Endothelial cell of umbilical vein (primary cell): Measurements from ENCODE around the gene QDPR. TPM values are rescaled to one million over a fixed set of nuclear protein-coding genes. Genes with fewer than 3 reads are reported as not detected.

Experiments used
- BruUV-seq: library from RNA; stranded (reverse); fragments of 400-500 nt; replicated peaks from 2 replicates; lab custom pipeline; 2021; lab: Mats Ljungman, UMichigan
- CTCF ChIA-PET: fragments of 300-600, 350-600 bp; sonication (Branson Sonifier 250); formaldehyde crosslinking; loops from one replicate; lab custom pipeline; 2021; ENCODE audit warnings: antibody characterized with exemption, inconsistent platforms; lab: Charles Lee
- POLR2A ChIA-PET: fragments of 300-600, 350-600 bp; sonication (Branson Sonifier 250); formaldehyde crosslinking; loops from one replicate; lab custom pipeline; 2021; ENCODE audit warnings: antibody characterized with exemption, inconsistent platforms; lab: Charles Lee
- DNase-seq: peaks from one replicate; pipeline ENCODE4 v3.0.0-alpha.2; 2011; ENCODE audit warnings: low read depth, low spot score
- FAIRE-seq: peaks from 2 replicates; lab custom pipeline; 2011; peaks lifted over from hg19 to GRCh38; lab: Jason Lieb, UNC
- H2AFZ ChIP-seq: 2 replicates; pipeline ENCODE4 v1.6.0; 2012; ENCODE audit warnings: low read depth, low read length, control low read depth, inconsistent platforms
- H3K27ac ChIP-seq: 2 replicates; pipeline ENCODE4 v1.5.1; 2011; ENCODE audit warnings: low read depth, mild to moderate bottlenecking, control low read depth, low read length, moderate library complexity; ENCODE audit not compliant: insufficient read depth
- H3K27me3 ChIP-seq, 2 experiments: 2 replicates each; pipeline versions ENCODE4 v1.6.0 to v1.6.1; 2011; ENCODE audit warnings: low read length in 2 of 2, mixed read lengths in 1 of 2; ENCODE audit not compliant: control insufficient read depth in 2 of 2, insufficient read depth in 2 of 2
- H3K36me3 ChIP-seq, 2 experiments: 2 replicates in 1 of 2; 3 replicates in 1 of 2; pipeline ENCODE4 v1.5.1; 2011; ENCODE audit warnings: low read length in 2 of 2, mild to moderate bottlenecking in 1 of 2, moderate library complexity in 1 of 2; ENCODE audit not compliant: control insufficient read depth in 2 of 2, insufficient read depth in 2 of 2; ENCODE audit errors: extremely low read depth in 1 of 2
- H3K4me1 ChIP-seq: 3 replicates; pipeline ENCODE4 v1.5.1; 2011; ENCODE audit warnings: mild to moderate bottlenecking, low read length; ENCODE audit not compliant: control insufficient read depth, insufficient read depth; ENCODE audit errors: extremely low read depth
- H3K4me2 ChIP-seq: 2 replicates; pipeline ENCODE4 v1.6.1; 2011; ENCODE audit warnings: low read length, control low read depth, mixed read lengths; ENCODE audit not compliant: insufficient read depth
- H3K4me3 ChIP-seq, 3 experiments: fragments of 200-600 bp in 1 of 3; sonication (generic), shearing (Covaris generic) in 1 of 3; replicated peaks in 1 of 3; 2 replicates each; pipeline ENCODE4 v1.5.1; 2011 to 2016; ENCODE audit warnings: control low read depth in 3 of 3, low read length in 3 of 3, mild to moderate bottlenecking in 2 of 3, inconsistent platforms in 1 of 3, low read depth in 1 of 3, moderate library complexity in 1 of 3; ENCODE audit not compliant: insufficient read depth in 1 of 3
- H3K79me2 ChIP-seq: 2 replicates; pipeline ENCODE4 v1.6.0; 2012; ENCODE audit warnings: low read length, inconsistent platforms; ENCODE audit not compliant: control insufficient read depth, insufficient read depth
- H3K9ac ChIP-seq: replicated peaks from 2 replicates; pipeline ENCODE3; 2011; ENCODE audit warnings: low read length, control low read depth; ENCODE audit not compliant: insufficient read depth; ENCODE audit errors: extremely low read depth
- H3K9me1 ChIP-seq: replicated peaks from 3 replicates; pipeline ENCODE4 v1.6.0; 2011; ENCODE audit warnings: mild to moderate bottlenecking, low read length; ENCODE audit not compliant: control insufficient read depth, insufficient read depth; ENCODE audit errors: extremely low read depth
- H3K9me3 ChIP-seq: replicated peaks from 2 replicates; pipeline ENCODE4 v1.5.1; 2012; ENCODE audit warnings: low read length, inconsistent platforms; ENCODE audit not compliant: control insufficient read depth, insufficient read depth
- H4K20me1 ChIP-seq: replicated peaks from 2 replicates; pipeline ENCODE3; 2011; ENCODE audit warnings: mild to moderate bottlenecking, low read length; ENCODE audit not compliant: control insufficient read depth, insufficient read depth; ENCODE audit errors: extremely low read depth
- EZH2 ChIP-seq: IDR thresholded peaks from 2 replicates; pipeline ENCODE4 v1.6.1; 2012; ENCODE audit warnings: borderline replicate concordance, low read depth, mild to moderate bottlenecking, moderate library complexity, low read length, inconsistent platforms; ENCODE audit not compliant: severe bottlenecking
- FOS ChIP-seq: IDR thresholded peaks from 2 replicates; pipeline ENCODE4 v1.6.1; 2011; ENCODE audit warnings: mild to moderate bottlenecking, low read length, moderate library complexity, borderline replicate concordance; ENCODE audit not compliant: insufficient read depth
- GATA2 ChIP-seq: IDR thresholded peaks from 2 replicates; pipeline ENCODE4 v1.7.0; 2011; ENCODE audit warnings: low read depth, mild to moderate bottlenecking, moderate library complexity, mixed read lengths, low read length; ENCODE audit not compliant: insufficient read length, insufficient read depth
- JUN ChIP-seq: IDR thresholded peaks from 2 replicates; pipeline ENCODE4 v1.6.1; 2011; ENCODE audit warnings: borderline replicate concordance, low read depth; ENCODE audit not compliant: insufficient read length, insufficient read depth
- MYC ChIP-seq: IDR thresholded peaks from one replicate; pipeline ENCODE4 v1.6.1; 2011; ENCODE audit warnings: mild to moderate bottlenecking, low read depth, low read length
- POLR2A ChIP-seq: IDR thresholded peaks from 2 replicates; pipeline ENCODE4 v1.6.1; 2012; ENCODE audit warnings: low read depth, mild to moderate bottlenecking, control low read depth, low read length
- POLR2AphosphoS5 ChIP-seq: IDR thresholded peaks from 2 replicates; pipeline ENCODE4 v1.6.1; 2012; ENCODE audit warnings: low read depth, mild to moderate bottlenecking, control low read depth, low read length, moderate library complexity; ENCODE audit not compliant: insufficient read depth
- dilution Hi-C: fragments of 300-500 bp; cut with MboI; formaldehyde crosslinking; loops from one replicate; pipeline ENCODE4 v1.15.0; 2019; ENCODE audit warnings: low sequenced_read_pairs; ENCODE audit not compliant: extremely low pct_ligation_motif_present
- intact Hi-C: fragments of 100-400 bp; cut with micrococcal nuclease; formaldehyde crosslinking; loops from one replicate; pipeline ENCODE4 v1.10.0; 2022
- polyA plus RNA-seq, 4 experiments: library from polyadenylated mRNA; depleted of rRNA in 3 of 4; stranded (reverse) in 3 of 4; unstranded in 1 of 4; fragments of >200 nt; gene quantifications; 2 replicates each; pipeline versions ENCODE4 v1.2.1 to v1.2.3, GENCODE V29; 2011 to 2012; ENCODE audit warnings: missing spikeins in 1 of 4
- total RNA-seq: library from RNA; stranded (reverse); gene quantifications from 2 replicates; pipeline ENCODE4 v1.2.3, GENCODE V29; 2021
- TF ChIP-seq, protein P1 (sequence below), 2 donors: IDR thresholded peaks; 1 replicate in 1 of 2; 2 replicates in 1 of 2; pipeline ENCODE4 v1.5.1; 2011; ENCODE audit warnings: low read length in 2 of 2, mild to moderate bottlenecking in 2 of 2, moderate library complexity in 2 of 2, control low read depth in 1 of 2, inconsistent platforms in 1 of 2, low read depth in 1 of 2; ENCODE audit not compliant: insufficient read depth in 1 of 2; ENCODE audit errors: extremely low read depth in 1 of 2
- TF ChIP-seq, protein P2 (sequence below): IDR thresholded peaks from 2 replicates; pipeline ENCODE4 v1.6.1; 2011; ENCODE audit not compliant: insufficient read depth, insufficient read length

Gene QDPR
- total and polyA plus RNA-seq, 2 donors (not counting 3 experiments of a cell fraction or from before 2014, with no cell fraction given), result 20.5 to 20.9 TPM

DNA sequence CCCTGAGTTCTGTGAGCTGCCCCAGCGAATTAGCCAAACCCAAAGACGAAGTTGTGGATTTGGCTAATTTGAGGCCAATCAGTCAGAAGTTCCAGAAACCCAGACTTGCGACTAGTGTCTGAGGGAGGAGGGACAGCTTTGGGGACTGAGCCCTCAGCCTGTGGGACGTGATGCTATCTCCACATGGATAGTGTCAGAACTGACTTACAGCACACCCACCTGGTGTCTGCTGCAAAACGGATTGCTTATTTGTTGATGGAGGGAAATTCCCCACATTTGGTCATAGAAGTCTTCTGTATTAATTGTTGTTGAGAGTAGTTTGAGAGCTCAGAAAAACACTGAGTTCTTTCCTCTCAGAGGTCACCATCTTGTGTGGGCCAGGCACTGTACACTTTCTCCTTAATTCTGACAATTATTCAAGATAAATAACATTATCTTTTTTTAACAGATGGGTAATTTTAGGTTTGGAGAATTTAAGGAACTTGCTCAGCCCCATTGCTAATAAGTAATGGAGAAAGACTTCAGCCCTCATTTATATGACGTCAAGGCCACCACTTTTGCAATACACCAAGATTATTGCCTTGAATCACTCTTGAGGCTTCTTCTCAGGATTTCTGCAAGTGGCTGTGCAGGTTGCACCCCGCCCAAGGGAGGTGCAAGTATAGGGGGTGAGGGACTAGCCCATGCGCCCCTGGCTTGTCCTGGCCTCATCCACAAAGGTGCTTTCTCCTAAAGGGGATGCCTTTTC is 19.8 kb upstream of the QDPR start:
- ChIA-PET CTCF (no interaction called here), POLR2A (no interaction called here)
- no peak for TF ChIP-seq MYC
- no peak for TF ChIP-seq JUN
- TF ChIP-seq, protein P1, sequence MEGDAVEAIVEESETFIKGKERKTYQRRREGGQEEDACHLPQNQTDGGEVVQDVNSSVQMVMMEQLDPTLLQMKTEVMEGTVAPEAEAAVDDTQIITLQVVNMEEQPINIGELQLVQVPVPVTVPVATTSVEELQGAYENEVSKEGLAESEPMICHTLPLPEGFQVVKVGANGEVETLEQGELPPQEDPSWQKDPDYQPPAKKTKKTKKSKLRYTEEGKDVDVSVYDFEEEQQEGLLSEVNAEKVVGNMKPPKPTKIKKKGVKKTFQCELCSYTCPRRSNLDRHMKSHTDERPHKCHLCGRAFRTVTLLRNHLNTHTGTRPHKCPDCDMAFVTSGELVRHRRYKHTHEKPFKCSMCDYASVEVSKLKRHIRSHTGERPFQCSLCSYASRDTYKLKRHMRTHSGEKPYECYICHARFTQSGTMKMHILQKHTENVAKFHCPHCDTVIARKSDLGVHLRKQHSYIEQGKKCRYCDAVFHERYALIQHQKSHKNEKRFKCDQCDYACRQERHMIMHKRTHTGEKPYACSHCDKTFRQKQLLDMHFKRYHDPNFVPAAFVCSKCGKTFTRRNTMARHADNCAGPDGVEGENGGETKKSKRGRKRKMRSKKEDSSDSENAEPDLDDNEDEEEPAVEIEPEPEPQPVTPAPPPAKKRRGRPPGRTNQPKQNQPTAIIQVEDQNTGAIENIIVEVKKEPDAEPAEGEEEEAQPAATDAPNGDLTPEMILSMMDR (IDR thresholded peaks at IDR 0.05; ENCODE audit: extremely low read depth in 1 of 2, insufficient read depth in 1 of 2, low read depth in 1 of 2, low read length in 2 of 2), result no peak
- no peak for TF ChIP-seq EZH2
- TF ChIP-seq GATA2, result no peak
- TF ChIP-seq POLR2AphosphoS5, result no peak
- TF ChIP-seq, protein P2, sequence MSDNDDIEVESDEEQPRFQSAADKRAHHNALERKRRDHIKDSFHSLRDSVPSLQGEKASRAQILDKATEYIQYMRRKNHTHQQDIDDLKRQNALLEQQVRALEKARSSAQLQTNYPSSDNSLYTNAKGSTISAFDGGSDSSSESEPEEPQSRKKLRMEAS, result no peak
- TF ChIP-seq POLR2A, result no peak
- no peak for TF ChIP-seq FOS
- H3K9me3 ChIP-seq, result no peaks in the 10 kb centered on the region
- no peak overlapping the region for H3K27ac ChIP-seq
- DNase-seq, result no peak
- no peaks in the 10 kb centered on the region for H4K20me1 ChIP-seq
- no peak overlapping the region for H2AFZ ChIP-seq
- no peaks in the 10 kb centered on the region for H3K36me3 ChIP-seq
- dilution Hi-C loops (no loop called here), intact Hi-C loops (no loop called here)
- H3K4me2 ChIP-seq, result no peak overlapping the region
- no TSS peak for BruUV-seq
- no peak overlapping the region for H3K4me3 ChIP-seq
- no peak for FAIRE-seq
- H3K9me1 ChIP-seq, result no peaks in the 10 kb centered on the region
- H3K27me3 ChIP-seq, result no peaks in the 10 kb centered on the region
- H3K79me2 ChIP-seq, result no peaks in the 10 kb centered on the region
- no peaks in the 10 kb centered on the region for H3K4me1 ChIP-seq
- H3K9ac ChIP-seq, result no peak overlapping the region
